ENCODE measurements around the gene TP53AIP1.

The TP53AIP1 gene, protein sequence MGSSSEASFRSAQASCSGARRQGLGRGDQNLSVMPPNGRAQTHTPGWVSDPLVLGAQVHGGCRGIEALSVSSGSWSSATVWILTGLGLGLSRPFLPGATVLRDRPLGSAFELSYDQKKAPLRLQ

GRCh38 chr11:128942817-128943427 is at the start of gene TP53AIP1:
TSS of gene TP53AIP1 (minus strand) at chr11:128942871. CDS start at chr11:128937818, 5,053 bp downstream.
- ChIA-PET POLR2A (no interaction called here), CTCF (interaction anchor here (0.9 kb wide), 2 partner anchors 8 to 13 kb away, joined by 3 to 4 read pairs; no protein-coding TSS in a partner anchor)
- TF ChIP-seq CTCF (IDR thresholded peaks at IDR 0.05; ENCODE audit: control extremely low read depth, extremely low read depth, low read depth, missing control alignments), result no peak
- no peak for DNase-seq (ENCODE audit: extremely low spot score)

DNA sequence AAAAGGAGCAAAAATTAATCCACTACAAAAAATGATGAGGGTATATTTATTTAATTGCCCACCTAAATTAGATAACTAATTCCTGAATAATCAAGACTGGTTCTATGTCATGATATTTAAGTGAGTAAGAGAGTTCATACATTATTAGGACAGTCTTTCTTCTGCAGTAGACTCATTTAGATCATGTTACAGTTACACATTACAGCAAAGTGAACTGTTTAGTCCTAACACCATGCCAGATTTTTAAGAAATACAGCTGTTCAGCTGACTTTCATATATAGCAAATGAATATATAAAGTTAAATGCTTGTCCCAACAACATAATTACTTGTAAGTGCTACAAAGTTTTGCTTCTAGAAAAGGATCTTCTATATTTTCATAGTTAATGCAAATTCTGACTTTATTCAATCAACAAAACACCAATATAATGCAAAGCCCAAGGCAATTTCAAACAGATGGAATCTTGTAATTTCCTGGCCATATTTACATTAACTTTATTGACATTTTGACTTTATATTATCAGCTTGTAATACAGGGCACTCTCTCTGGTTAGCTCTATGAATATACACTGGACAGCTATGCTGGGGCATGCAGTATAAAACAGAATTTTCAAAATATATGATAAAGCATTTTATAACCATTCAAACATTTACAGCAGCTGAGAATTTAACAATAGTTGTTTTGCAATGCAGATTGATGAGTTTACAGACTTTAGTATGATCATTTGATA is 45.7 kb upstream of the TP53AIP1 start:
- DNase-seq (ENCODE audit: extremely low spot score), result no peak
- no peak for TF ChIP-seq CTCF (IDR thresholded peaks at IDR 0.05; ENCODE audit: control extremely low read depth, extremely low read depth, low read depth, missing control alignments)
- CTCF ChIA-PET, result no interaction called here
- POLR2A ChIA-PET, result no interaction called here

GRCh38 chr11:128985880-128986279 is 43.2 kb upstream of the TP53AIP1 start:
- POLR2A ChIA-PET, result no interaction called here
- CTCF ChIA-PET, result interaction anchor here (1.4 to 1.7 kb wide), 3 partner anchors 9 to 100 kb away, joined by 4 to 8 read pairs (median 5); no protein-coding TSS in a partner anchor
- DNase-seq (ENCODE audit: extremely low spot score), result no peak
- no peak for TF ChIP-seq CTCF (IDR thresholded peaks at IDR 0.05; ENCODE audit: control extremely low read depth, extremely low read depth, low read depth, missing control alignments)

- ChIA-PET POLR2A (no interaction called here), CTCF (no interaction called here)
- no peak for DNase-seq (ENCODE audit: extremely low spot score)
Measured at GRCh38 chr11:128983023-128983422, 40.4 kb upstream of the TP53AIP1 start.

GRCh38 chr11:128981254-128981653 is 38.6 kb upstream of the TP53AIP1 start:
- CTCF ChIA-PET, result interaction anchor here (1.4 kb wide), 1 partner anchor 25 kb away, joined by 7 read pairs; no protein-coding TSS in a partner anchor
- no peak for DNase-seq (ENCODE audit: extremely low spot score)
- no peak for TF ChIP-seq CTCF (IDR thresholded peaks at IDR 0.05; ENCODE audit: control extremely low read depth, extremely low read depth, low read depth, missing control alignments)
- POLR2A ChIA-PET, result no interaction called here

More at GRCh38 chr11:128983023-128983422, 40.4 kb upstream of the TP53AIP1 start:
- no peak for TF ChIP-seq CTCF (IDR thresholded peaks at IDR 0.05; ENCODE audit: control extremely low read depth, extremely low read depth, low read depth, missing control alignments)

GRCh38 chr11:128970598-128971190 is 28.0 kb upstream of the TP53AIP1 start:
- no peak for DNase-seq (ENCODE audit: extremely low spot score)

More at GRCh38 chr11:128970598-128971190, 28.0 kb upstream of the TP53AIP1 start:
- POLR2A ChIA-PET, result no interaction called here
- CTCF ChIA-PET, result interaction anchor here (1.2 kb wide), 1 partner anchor 15 kb away, joined by 4 read pairs; no protein-coding TSS in a partner anchor
- no peak for TF ChIP-seq CTCF (IDR thresholded peaks at IDR 0.05; ENCODE audit: control extremely low read depth, extremely low read depth, low read depth, missing control alignments)

Data from GM10248 (cell line).